ENCODE measurements around the gene APOO. TPM values are rescaled to one million over a fixed set of nuclear protein-coding genes. Genes with fewer than 3 reads are reported as not detected.
"Not testable (repeated sequence)": the region's sequence is repeated elsewhere in the genome, so short reads cannot be mapped to it uniquely, and the experiment has no call there.

Gene APOO
- polyA plus RNA-seq, 1 donor (not counting 4 experiments of a cell fraction or from before 2014, with no cell fraction given), result 22.7 TPM

- Histone ChIP-seq H3K79me2 (ENCODE audit: control insufficient read depth, insufficient read depth, low read length) (no peaks in the 10 kb centered on the region), H2AFZ (ENCODE audit: control insufficient read depth, low read length) (no peak overlapping the region), H3K36me3 (ENCODE audit: control insufficient read depth in 2 of 2, extremely low read depth in 1 of 2, insufficient read depth in 2 of 2, low read length in 2 of 2) (no peaks in the 10 kb centered on the region), H3K27ac (ENCODE audit: control insufficient read depth, insufficient read depth, low read length) (no peak overlapping the region), H3K4me2 (ENCODE audit: control insufficient read depth, extremely low read depth, insufficient read depth, low read depth, low read length) (no peak overlapping the region), H3K27me3 (ENCODE audit: control insufficient read depth, extremely low read depth, insufficient read depth, low read length) (no peaks in the 10 kb centered on the region), H3K4me1 (ENCODE audit: control insufficient read depth, extremely low read depth, insufficient read depth, low read length) (no peaks in the 10 kb centered on the region), H3K4me3 (ENCODE audit: control insufficient read depth in 2 of 3, extremely low read depth in 1 of 3, insufficient read depth in 2 of 3, low read depth in 1 of 3, low read length in 3 of 3) (no peak overlapping the region), H3K9me3 (ENCODE audit: control insufficient read depth, low read depth, low read length) (no peaks in the 10 kb centered on the region), H3K9ac (ENCODE audit: control insufficient read depth, extremely low read depth, insufficient read depth, low read length) (no peak overlapping the region), H4K20me1 (ENCODE audit: control insufficient read depth, extremely low read depth, insufficient read depth, low read length) (no peaks in the 10 kb centered on the region), H3K9me1 (ENCODE audit: control insufficient read depth, extremely low read depth, insufficient read depth, low read length) (no peaks in the 10 kb centered on the region)
- FAIRE-seq, result no peak
- no peak for DNase-seq (ENCODE audit: low read depth, low spot score)
- dilution Hi-C loops (cut with MboI; ENCODE audit: extremely low pct_ligation_motif_present, low sequenced_read_pairs), result no loop called here
- TF ChIP-seq CTCF (optimal IDR thresholded peaks at IDR 0.05 in 1 of 3, IDR thresholded peaks at IDR 0.05 in 1 of 3, conservative IDR thresholded peaks at IDR 0.05 in 1 of 3; ENCODE audit: extremely low read depth in 1 of 3, insufficient read depth in 2 of 3, low read length in 3 of 3), result no peak
These were observed 42.9 kb downstream of the APOO start for GRCh38 chrX:23864742-23865326.

GRCh38 chrX:23861952-23862351 lies 45.8 kb downstream of the APOO start:
- H3K9me1 ChIP-seq (ENCODE audit: control insufficient read depth, extremely low read depth, insufficient read depth, low read length); dilution Hi-C loops (cut with MboI; ENCODE audit: extremely low pct_ligation_motif_present, low sequenced_read_pairs); H4K20me1 ChIP-seq (ENCODE audit: control insufficient read depth, extremely low read depth, insufficient read depth, low read length); FAIRE-seq; H3K9ac ChIP-seq (ENCODE audit: control insufficient read depth, extremely low read depth, insufficient read depth, low read length); H3K4me3 ChIP-seq (ENCODE audit: control insufficient read depth in 2 of 3, extremely low read depth in 1 of 3, insufficient read depth in 2 of 3, low read depth in 1 of 3, low read length in 3 of 3); H3K36me3 ChIP-seq (ENCODE audit: control insufficient read depth in 2 of 2, extremely low read depth in 1 of 2, insufficient read depth in 2 of 2, low read length in 2 of 2); H2AFZ ChIP-seq (ENCODE audit: control insufficient read depth, low read length); H3K27ac ChIP-seq (ENCODE audit: control insufficient read depth, insufficient read depth, low read length); H3K4me2 ChIP-seq (ENCODE audit: control insufficient read depth, extremely low read depth, insufficient read depth, low read depth, low read length); H3K9me3 ChIP-seq (ENCODE audit: control insufficient read depth, low read depth, low read length); H3K27me3 ChIP-seq (ENCODE audit: control insufficient read depth, extremely low read depth, insufficient read depth, low read length); H3K79me2 ChIP-seq (ENCODE audit: control insufficient read depth, insufficient read depth, low read length); DNase-seq (ENCODE audit: low read depth, low spot score); H3K4me1 ChIP-seq (ENCODE audit: control insufficient read depth, extremely low read depth, insufficient read depth, low read length): not testable (repeated sequence)

GRCh38 chrX:23861215-23861896 lies 46.4 kb downstream of the APOO start:
- Histone ChIP-seq H4K20me1 (ENCODE audit: control insufficient read depth, extremely low read depth, insufficient read depth, low read length) (no peaks in the 10 kb centered on the region), H3K4me1 (ENCODE audit: control insufficient read depth, extremely low read depth, insufficient read depth, low read length) (no peaks in the 10 kb centered on the region), H2AFZ (ENCODE audit: control insufficient read depth, low read length) (no peak overlapping the region), H3K36me3 (ENCODE audit: control insufficient read depth in 2 of 2, extremely low read depth in 1 of 2, insufficient read depth in 2 of 2, low read length in 2 of 2) (no peaks in the 10 kb centered on the region), H3K9me1 (ENCODE audit: control insufficient read depth, extremely low read depth, insufficient read depth, low read length) (no peaks in the 10 kb centered on the region), H3K4me3 (ENCODE audit: control insufficient read depth in 2 of 3, extremely low read depth in 1 of 3, insufficient read depth in 2 of 3, low read depth in 1 of 3, low read length in 3 of 3) (no peak overlapping the region), H3K79me2 (ENCODE audit: control insufficient read depth, insufficient read depth, low read length) (no peaks in the 10 kb centered on the region), H3K9me3 (ENCODE audit: control insufficient read depth, low read depth, low read length) (no peaks in the 10 kb centered on the region), H3K9ac (ENCODE audit: control insufficient read depth, extremely low read depth, insufficient read depth, low read length) (no peak overlapping the region), H3K4me2 (ENCODE audit: control insufficient read depth, extremely low read depth, insufficient read depth, low read depth, low read length) (no peak overlapping the region), H3K27ac (ENCODE audit: control insufficient read depth, insufficient read depth, low read length) (no peak overlapping the region), H3K27me3 (ENCODE audit: control insufficient read depth, extremely low read depth, insufficient read depth, low read length) (no peaks in the 10 kb centered on the region)
- FAIRE-seq (no peak), DNase-seq (ENCODE audit: low read depth, low spot score) (no peak)
- dilution Hi-C loops (cut with MboI; ENCODE audit: extremely low pct_ligation_motif_present, low sequenced_read_pairs), result no loop called here
- TF ChIP-seq EZH2 (IDR thresholded peaks at IDR 0.05; ENCODE audit: low read length), result no peak
- TF ChIP-seq CTCF (optimal IDR thresholded peaks at IDR 0.05 in 1 of 3, IDR thresholded peaks at IDR 0.05 in 1 of 3, conservative IDR thresholded peaks at IDR 0.05 in 1 of 3; ENCODE audit: extremely low read depth in 1 of 3, insufficient read depth in 2 of 3, low read length in 3 of 3), result no peak

GRCh38 chrX:23859238-23859637 lies 48.5 kb downstream of the APOO start:
- H3K4me3 ChIP-seq (ENCODE audit: control insufficient read depth in 2 of 3, extremely low read depth in 1 of 3, insufficient read depth in 2 of 3, low read depth in 1 of 3, low read length in 3 of 3); H4K20me1 ChIP-seq (ENCODE audit: control insufficient read depth, extremely low read depth, insufficient read depth, low read length); H3K79me2 ChIP-seq (ENCODE audit: control insufficient read depth, insufficient read depth, low read length); DNase-seq (ENCODE audit: low read depth, low spot score); H2AFZ ChIP-seq (ENCODE audit: control insufficient read depth, low read length); H3K9me1 ChIP-seq (ENCODE audit: control insufficient read depth, extremely low read depth, insufficient read depth, low read length); FAIRE-seq; H3K27me3 ChIP-seq (ENCODE audit: control insufficient read depth, extremely low read depth, insufficient read depth, low read length); H3K36me3 ChIP-seq (ENCODE audit: control insufficient read depth in 2 of 2, extremely low read depth in 1 of 2, insufficient read depth in 2 of 2, low read length in 2 of 2); H3K9me3 ChIP-seq (ENCODE audit: control insufficient read depth, low read depth, low read length); dilution Hi-C loops (cut with MboI; ENCODE audit: extremely low pct_ligation_motif_present, low sequenced_read_pairs); H3K4me1 ChIP-seq (ENCODE audit: control insufficient read depth, extremely low read depth, insufficient read depth, low read length); H3K4me2 ChIP-seq (ENCODE audit: control insufficient read depth, extremely low read depth, insufficient read depth, low read depth, low read length); H3K27ac ChIP-seq (ENCODE audit: control insufficient read depth, insufficient read depth, low read length); H3K9ac ChIP-seq (ENCODE audit: control insufficient read depth, extremely low read depth, insufficient read depth, low read length): not testable (repeated sequence)
